Ovary (tissue), 9 donors: ENCODE measurements around the gene TIMM21. TPM values are rescaled to one million over a fixed set of nuclear protein-coding genes. Genes with fewer than 3 reads are reported as not detected.

Experiments used
- DNase-seq, 5 donors: peaks; one replicate each; pipeline ENCODE4 v3.0.0-alpha.2; 2019 to 2020
- H3K27ac ChIP-seq, 2 donors: fragments of 200-600 bp; one replicate each; pipeline versions ENCODE4 v1.5.1 to v1.8.0; 2019 to 2022
- H3K27me3 ChIP-seq: fragments of 200-600 bp; one replicate; pipeline ENCODE4 v1.8.0; 2022
- H3K36me3 ChIP-seq: fragments of 200-600 bp; sonication (generic); one replicate; pipeline ENCODE4 v1.5.1; 2019
- H3K4me1 ChIP-seq: one replicate; pipeline ENCODE4 v1.8.1; 2013; ENCODE audit warnings: mild to moderate bottlenecking, moderate library complexity; ENCODE audit not compliant: insufficient read depth
- H3K4me3 ChIP-seq: fragments of 200-600 bp; sonication (generic); one replicate; pipeline ENCODE4 v1.5.1; 2017
- H3K9me3 ChIP-seq, 2 donors: fragments of 200-600 bp in 1 of 2; sonication (generic) in 1 of 2; one replicate each; pipeline versions ENCODE4 v1.5.1 to v1.8.1; 2013 to 2019; ENCODE audit warnings: mild to moderate bottlenecking in 1 of 2, moderate library complexity in 1 of 2
- CTCF ChIP-seq, 3 donors: fragments of 450-650 bp in 2 of 3; fragments of 200-600 bp in 1 of 3; IDR thresholded peaks; one replicate each; pipeline versions ENCODE4 v1.5.1 to v1.8.0; 2016 to 2022; ENCODE audit warnings: antibody characterized with exemption in 3 of 3, mild to moderate bottlenecking in 1 of 3
- EP300 ChIP-seq: sonication (generic); formaldehyde crosslinking; IDR thresholded peaks from one replicate; pipeline ENCODE4 v1.6.1; 2017; ENCODE audit warnings: antibody characterized with exemption
- POLR2A ChIP-seq: fragments of 450-650 bp; IDR thresholded peaks from one replicate; pipeline ENCODE4 v1.6.1; 2017; ENCODE audit warnings: antibody characterized with exemption, mild to moderate bottlenecking, moderate library complexity
- WGBS, 3 donors: extraction: QIAGEN DNeasy Blood & Tissue Kit in 1 of 3; methylation state at CpG; one replicate each; pipeline versions ENCODE4 v1.1.5 to v1.1.7; 2013 to 2017; 5-methylcytosine and 5-hydroxymethylcytosine counted together
- intact Hi-C, 4 donors: fragments of 100-400 bp; cut with DNase I; formaldehyde crosslinking; loops; one replicate each; pipeline versions ENCODE4 v1.11.0 to v1.15.1; 2022 to 2023
- polyA plus RNA-seq, 2 donors: library from polyadenylated mRNA; stranded (reverse); fragments of 200-250 nt in 1 of 2; fragments of 350-450 nt in 1 of 2; fragmentation: Illumina TruSeq in 1 of 2; extraction: RNeasy Lipid Tissue Mini Kit (QIAGEN cat#74804) in 1 of 2; gene quantifications; one replicate each; pipeline ENCODE4 v1.2.3, GENCODE V29; 2013 to 2014
- total RNA-seq, 7 donors: library from RNA; depleted of rRNA in 2 of 7; stranded (reverse); fragments of >200 nt in 2 of 7; fragmentation: NEBNext Ultra II Directional in 3 of 7; extraction: Animal tissue kit (Norgen Biotek cat#: 25700) in 3 of 7; gene quantifications; one replicate each; pipeline versions ENCODE4 v1.1.0 to v1.2.4, GENCODE V29; 2016 to 2023
- donor health status: DM: no; HTN: no; CAD: no; lungs with moderate emphysema.
- donor health status: DM: no; HTN: no; CAD: no.
- donor health status: Bipolar disorder and iron deficiency.
- donor health status: DM: yes; HTN: yes; CAD: no.
- donor health status: DM: no; HTN: no; CAD: no.
- donor health status: DM: yes; HTN: yes; CAD: no.

Gene TIMM21
- total and polyA plus RNA-seq, 9 donors = 12.5 to 49.8 (median 22.9) TPM

- peaks cover 0 to 3% of the 10 kb centered on the region in 2 donors for H3K9me3 ChIP-seq
- TF ChIP-seq POLR2A (no peak), CTCF (IDR thresholded peaks at IDR 0.05) (no peak), EP300 (no peak)
- H3K4me1 ChIP-seq = no peaks in the 10 kb centered on the region
- 69 to 72% (median 70%) methylated on average over 3 of the region's 3 CpGs for WGBS, 3 donors
- no peaks in the 10 kb centered on the region for H3K36me3 ChIP-seq
- no peak overlapping the region for H3K27ac ChIP-seq
- intact Hi-C loops = loop anchor here in 1 of 4 donors (10.0 kb wide), 1 partner anchor 290 kb away; no protein-coding TSS in a partner anchor
- no peak for DNase-seq
- H3K27me3 ChIP-seq = no peaks in the 10 kb centered on the region
- H3K4me3 ChIP-seq = no peak overlapping the region
These were observed 36.6 kb downstream of the TIMM21 start for GRCh38 chr18:74184875-74185274.

GRCh38 chr18:74185860-74186259, 37.5 kb downstream of the TIMM21 start:
- intact Hi-C loops = loop anchor here in 1 of 4 donors (10.0 kb wide), 1 partner anchor 289 kb away; no protein-coding TSS in a partner anchor
- 76 to 84% (median 82%) methylated on average over 2 of the region's 2 CpGs for WGBS, 3 donors

GRCh38 chr18:74186661-74187060, 38.3 kb downstream of the TIMM21 start:
- no peak overlapping the region for H3K27ac ChIP-seq
- H3K4me1 ChIP-seq = no peaks in the 10 kb centered on the region
- no peak for TF ChIP-seq EP300
- TF ChIP-seq POLR2A = no peak
- TF ChIP-seq CTCF (IDR thresholded peaks at IDR 0.05) = no peak
- no peak overlapping the region for H3K4me3 ChIP-seq
- H3K36me3 ChIP-seq = no peaks in the 10 kb centered on the region
- 52 to 66% (median 55%) methylated on average over 3 of the region's 3 CpGs for WGBS, 3 donors
- no peaks in the 10 kb centered on the region for H3K9me3 ChIP-seq
- intact Hi-C loops = loop anchor here in 1 of 4 donors (10.0 kb wide), 1 partner anchor 288 kb away; no protein-coding TSS in a partner anchor
- no peaks in the 10 kb centered on the region for H3K27me3 ChIP-seq
- DNase-seq = no peak

More at GRCh38 chr18:74185860-74186259, 37.5 kb downstream of the TIMM21 start:
- Histone ChIP-seq H3K27me3 (no peaks in the 10 kb centered on the region), H3K4me3 (no peak overlapping the region), H3K27ac (no peak overlapping the region), H3K4me1 (no peaks in the 10 kb centered on the region), H3K9me3 (no peaks in the 10 kb centered on the region), H3K36me3 (no peaks in the 10 kb centered on the region)
- TF ChIP-seq EP300 (no peak), CTCF (IDR thresholded peaks at IDR 0.05) (no peak), POLR2A (no peak)
- DNase-seq = no peak

- 24 to 47% (median 33%) methylated on average over 4 of the region's 4 CpGs for WGBS, 3 donors
- no peak for TF ChIP-seq EP300
- TF ChIP-seq CTCF (IDR thresholded peaks at IDR 0.05) = no peak
- no peak for TF ChIP-seq POLR2A
These were observed 41.8 kb downstream of the TIMM21 start for GRCh38 chr18:74190086-74190485.

More at GRCh38 chr18:74190086-74190485, 41.8 kb downstream of the TIMM21 start:
- no peak for DNase-seq
- intact Hi-C loops = loop anchor here in 1 of 4 donors (10.0 kb wide), 1 partner anchor 365 kb away; no protein-coding TSS in a partner anchor
- Histone ChIP-seq H3K4me3 (no peak overlapping the region), H3K27ac (no peak overlapping the region), H3K4me1 (no peaks in the 10 kb centered on the region), H3K9me3 (no peaks in the 10 kb centered on the region), H3K36me3 (no peaks in the 10 kb centered on the region), H3K27me3 (no peaks in the 10 kb centered on the region)
